Measurements from ENCODE around the gene ATP11A. TPM values are rescaled to one million over a fixed set of nuclear protein-coding genes. Genes with fewer than 3 reads are reported as not detected.
A peak's percentile ranks its signal among the peaks of the same experiment; 100 is the strongest.

The ATP11A gene
- total and polyA plus RNA-seq, 8 donors = 271 to 502 (median 458) TPM

- Histone ChIP-seq H3K9me3 (no peaks in the 10 kb centered on the region), H3K27ac (peak overlapping the region in 1 of 2 donors; percentile 67), H3K4me1 (peaks cover 9 to 69% of the 10 kb centered on the region in 2 donors), H3K4me3 (no peak overlapping the region), H3K36me3 (peaks cover 0 to 3% of the 10 kb centered on the region in 2 donors), H3K27me3 (no peaks in the 10 kb centered on the region)
- TF ChIP-seq, protein P1, sequence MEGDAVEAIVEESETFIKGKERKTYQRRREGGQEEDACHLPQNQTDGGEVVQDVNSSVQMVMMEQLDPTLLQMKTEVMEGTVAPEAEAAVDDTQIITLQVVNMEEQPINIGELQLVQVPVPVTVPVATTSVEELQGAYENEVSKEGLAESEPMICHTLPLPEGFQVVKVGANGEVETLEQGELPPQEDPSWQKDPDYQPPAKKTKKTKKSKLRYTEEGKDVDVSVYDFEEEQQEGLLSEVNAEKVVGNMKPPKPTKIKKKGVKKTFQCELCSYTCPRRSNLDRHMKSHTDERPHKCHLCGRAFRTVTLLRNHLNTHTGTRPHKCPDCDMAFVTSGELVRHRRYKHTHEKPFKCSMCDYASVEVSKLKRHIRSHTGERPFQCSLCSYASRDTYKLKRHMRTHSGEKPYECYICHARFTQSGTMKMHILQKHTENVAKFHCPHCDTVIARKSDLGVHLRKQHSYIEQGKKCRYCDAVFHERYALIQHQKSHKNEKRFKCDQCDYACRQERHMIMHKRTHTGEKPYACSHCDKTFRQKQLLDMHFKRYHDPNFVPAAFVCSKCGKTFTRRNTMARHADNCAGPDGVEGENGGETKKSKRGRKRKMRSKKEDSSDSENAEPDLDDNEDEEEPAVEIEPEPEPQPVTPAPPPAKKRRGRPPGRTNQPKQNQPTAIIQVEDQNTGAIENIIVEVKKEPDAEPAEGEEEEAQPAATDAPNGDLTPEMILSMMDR (IDR thresholded peaks at IDR 0.05) = no peak
- intact Hi-C loops (cut with DNase I) = no loop called here
- ATAC-seq (no peak), DNase-seq (no peak)
Measured at GRCh38 chr13:112769615-112770014, 79.8 kb downstream of the ATP11A start.

- Histone ChIP-seq H3K27me3 (no peaks in the 10 kb centered on the region), H3K9me3 (no peaks in the 10 kb centered on the region), H3K4me1 (peaks cover 9 to 72% of the 10 kb centered on the region in 2 donors), H3K36me3 (peaks cover 0 to 6% of the 10 kb centered on the region in 2 donors), H3K27ac (peak overlapping the region in 1 of 2 donors; percentile 67), H3K4me3 (no peak overlapping the region)
- intact Hi-C loops (cut with DNase I) = no loop called here
- TF ChIP-seq, protein P1 (IDR thresholded peaks at IDR 0.05) = no peak
- peak; percentile 29 for ATAC-seq
- DNase-seq = peak in 1 of 4 donors; percentile 72
Measured at GRCh38 chr13:112770504-112770903, 80.7 kb downstream of the ATP11A start.

- intact Hi-C loops (cut with DNase I) = no loop called here
Measured at GRCh38 chr13:112771139-112771876, 81.5 kb downstream of the ATP11A start.

DNA sequence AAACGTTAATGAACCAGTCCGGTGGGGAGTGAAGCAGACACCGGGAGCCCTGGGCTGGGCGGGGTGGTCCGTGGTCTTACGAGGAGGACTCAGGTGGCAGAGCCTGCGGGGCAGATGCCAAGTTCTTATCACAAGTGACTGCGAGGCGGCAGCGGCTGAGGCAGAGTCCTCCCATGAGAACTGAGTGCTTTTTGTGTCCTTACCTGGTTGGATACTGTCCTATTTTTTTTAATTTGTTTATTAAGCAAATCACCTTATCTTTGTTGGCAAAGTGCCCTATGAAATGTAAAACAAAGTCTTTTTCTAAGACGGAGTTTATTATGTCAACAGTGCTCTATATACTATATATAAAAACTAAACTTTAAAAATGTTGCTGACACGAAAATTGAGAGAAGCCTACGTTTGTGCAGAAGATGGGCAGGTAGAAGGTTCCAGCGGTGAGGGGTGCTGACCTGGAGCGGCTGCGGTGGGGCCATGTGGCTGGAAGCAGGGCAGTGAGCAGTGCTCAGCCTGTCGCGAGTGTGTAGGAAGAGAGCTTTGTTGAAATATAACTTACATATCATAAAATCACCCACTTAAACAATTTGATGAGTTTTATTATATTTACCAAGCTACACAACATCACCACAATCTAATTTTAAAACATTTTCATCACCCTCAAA is 82.2 kb downstream of the ATP11A start:
- Histone ChIP-seq H3K36me3 (peaks cover 0 to 6% of the 10 kb centered on the region in 2 donors), H3K27ac (peak overlapping the region; percentile 28 to 39), H3K4me3 (no peak overlapping the region), H3K27me3 (no peaks in the 10 kb centered on the region), H3K4me1 (peaks cover 9 to 67% of the 10 kb centered on the region in 2 donors), H3K9me3 (no peaks in the 10 kb centered on the region)
- intact Hi-C loops (cut with DNase I) = no loop called here
- TF ChIP-seq, protein P1 (IDR thresholded peaks at IDR 0.05) = no peak
- DNase-seq (peak in 1 of 4 donors; percentile 80), ATAC-seq (peak; percentile 5)

More at GRCh38 chr13:112771139-112771876, 81.5 kb downstream of the ATP11A start:
- Histone ChIP-seq H3K4me1 (peaks cover 9 to 69% of the 10 kb centered on the region in 2 donors), H3K9me3 (no peaks in the 10 kb centered on the region), H3K4me3 (no peak overlapping the region), H3K36me3 (peaks cover 0 to 6% of the 10 kb centered on the region in 2 donors), H3K27me3 (no peaks in the 10 kb centered on the region), H3K27ac (peak overlapping the region; percentile 28 to 39)
- DNase-seq (no peak), ATAC-seq (no peak)
- TF ChIP-seq, protein P1 (IDR thresholded peaks at IDR 0.05) = no peak

GRCh38 chr13:112772539-112772909 is 82.7 kb downstream of the ATP11A start:
- peaks cover 9 to 67% of the 10 kb centered on the region in 2 donors for H3K4me1 ChIP-seq
- H3K4me3 ChIP-seq = no peak overlapping the region
- no peaks in the 10 kb centered on the region for H3K27me3 ChIP-seq
- ATAC-seq (no peak), DNase-seq (no peak)
- peak overlapping the region in 1 of 2 donors; percentile 0 for H3K27ac ChIP-seq
- peaks cover 0 to 6% of the 10 kb centered on the region in 2 donors for H3K36me3 ChIP-seq
- intact Hi-C loops (cut with DNase I) = no loop called here
- no peaks in the 10 kb centered on the region for H3K9me3 ChIP-seq
- TF ChIP-seq, protein P1 (IDR thresholded peaks at IDR 0.05) = no peak

All from left lung (tissue), 10 donors.